ELF-1 (cell line): Measurements from ENCODE around the gene SOST.
A peak's percentile ranks its signal among the peaks of the same experiment; 100 is the strongest.
"Not testable (repeated sequence)": the region's sequence is repeated elsewhere in the genome, so short reads cannot be mapped to it uniquely, and the experiment has no call there.

Experiments
- DNase-seq: peaks from one replicate; pipeline ENCODE4 v3.0.0-alpha.2; 2016; ENCODE audit warnings: low read depth, low spot score

The SOST gene

DNA sequence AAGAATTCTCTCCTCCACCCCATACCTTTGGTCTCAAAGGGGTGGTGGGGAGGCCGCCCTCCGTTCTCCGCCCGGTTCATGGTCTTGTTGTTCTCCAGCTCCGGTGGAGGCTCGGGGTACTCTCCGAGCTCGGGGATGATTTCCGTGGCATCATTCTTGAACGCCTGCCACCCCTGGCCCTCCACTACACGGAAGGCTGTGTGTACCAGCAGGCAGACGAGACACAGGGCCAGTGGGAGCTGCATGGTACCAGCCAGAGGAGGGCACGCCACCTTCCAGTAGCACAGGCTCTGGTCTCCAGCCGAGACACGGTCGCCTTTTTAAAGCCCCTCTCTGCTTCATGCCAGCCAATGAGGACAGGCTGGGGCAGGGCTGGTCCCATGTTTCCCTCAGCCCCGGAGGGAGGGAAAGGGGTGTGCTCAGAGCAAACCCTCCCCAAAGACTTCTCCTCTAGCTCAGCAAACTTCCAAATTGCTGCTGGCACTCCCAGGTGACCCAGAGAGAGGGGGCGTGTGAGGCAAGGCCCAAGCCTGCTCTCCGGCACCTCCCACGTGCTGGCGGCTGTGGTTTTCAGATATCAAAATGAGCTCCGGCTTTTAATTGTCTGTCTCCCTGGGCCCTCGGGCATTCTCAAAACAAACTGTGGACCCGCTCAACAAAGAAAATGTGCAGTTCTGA, at the start of gene SOST:
SOST (minus strand) TSS at position 295 of the 678 bp plus-strand sequence; CDS start at position 245, 50 bp downstream.
- DNase-seq, result peak; percentile 56

DNA sequence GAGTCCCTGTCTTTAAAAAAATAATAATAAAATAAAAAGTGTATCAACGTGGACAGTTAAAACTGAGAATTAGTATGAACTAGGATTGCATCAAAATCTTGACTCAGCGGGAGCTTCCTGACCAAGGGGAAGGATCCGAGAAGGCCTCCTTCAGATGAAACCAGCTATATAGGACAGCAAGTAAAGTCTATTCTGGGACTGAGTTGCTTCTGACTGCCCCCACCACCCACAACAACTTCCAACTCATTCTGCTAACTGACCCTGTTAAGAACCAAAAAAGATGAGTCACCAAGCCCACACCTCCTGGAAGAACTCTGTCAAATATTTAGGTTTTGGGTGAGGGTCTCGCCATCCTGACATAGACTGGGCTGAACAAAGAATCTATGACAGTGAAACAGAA, 49.5 kb upstream of the SOST start:
- DNase-seq, result no peak

GRCh38 chr17:43805117-43805516, 46.5 kb upstream of the SOST start:
- no peak for DNase-seq

GRCh38 chr17:43803758-43804157, 45.2 kb upstream of the SOST start:
- DNase-seq, result peak; percentile 59

DNA sequence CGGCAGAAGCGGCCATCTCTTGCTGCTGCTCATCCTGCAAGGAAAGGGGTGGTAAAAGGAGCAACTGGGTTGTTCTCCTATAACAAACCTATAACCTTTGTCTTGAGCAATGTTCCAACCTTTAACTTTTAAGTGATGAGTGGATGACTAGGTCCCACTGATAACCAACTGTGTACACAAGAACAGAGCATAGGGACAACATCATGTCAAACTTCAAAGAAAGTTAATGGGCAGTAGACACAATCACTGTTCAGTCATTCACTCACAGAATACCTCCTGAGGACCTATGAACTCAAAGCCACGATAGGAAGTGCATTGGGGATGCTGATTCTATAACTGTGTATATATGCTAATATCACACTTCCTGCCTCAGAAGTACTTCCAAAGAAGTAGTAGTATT, 43.3 kb upstream of the SOST start:
- no peak for DNase-seq

DNA sequence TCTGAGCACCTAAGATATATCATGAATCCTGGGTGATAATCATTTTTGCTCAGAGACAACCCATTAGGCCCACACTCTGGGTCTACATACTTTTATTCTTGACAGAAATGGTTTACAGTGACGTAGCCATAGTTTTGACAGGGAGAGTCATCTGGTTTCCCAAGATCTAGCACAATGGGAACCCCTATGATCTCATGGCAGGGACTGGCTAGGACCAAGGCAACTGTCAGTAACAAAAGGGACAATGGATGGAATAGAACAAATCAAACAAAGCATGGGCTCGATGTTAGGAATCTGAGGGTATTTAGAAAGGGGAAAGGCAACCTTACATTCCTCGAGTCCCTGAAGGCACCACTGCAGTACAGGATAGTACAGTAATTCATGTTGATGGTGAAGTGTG, 42.1 kb upstream of the SOST start:
- DNase-seq, result no peak

DNA sequence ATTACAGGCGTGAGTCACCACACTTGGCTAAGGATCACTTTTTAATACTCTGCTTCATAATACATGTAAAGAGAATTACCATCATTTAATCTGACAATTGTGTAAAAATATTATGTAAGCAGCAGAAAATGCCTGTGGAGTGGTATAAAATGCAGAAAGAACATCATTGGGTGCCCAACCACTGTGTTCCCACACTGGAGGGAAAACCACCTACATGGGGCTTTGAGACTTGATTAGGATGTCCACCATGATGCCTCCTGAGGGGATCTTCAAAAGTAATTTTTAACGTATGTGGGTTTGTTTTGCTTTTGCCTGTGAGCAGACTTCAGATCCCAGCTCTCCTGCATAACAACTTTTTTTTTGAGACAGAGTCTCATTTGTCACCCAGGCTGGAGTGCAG, 40.5 kb upstream of the SOST start:
- no peak for DNase-seq

GRCh38 chr17:43798024-43798423, 39.4 kb upstream of the SOST start:
- DNase-seq, result not testable (repeated sequence)

GRCh38 chr17:43792668-43793067, 34.1 kb upstream of the SOST start:
- not testable (repeated sequence) for DNase-seq

- DNase-seq, result peak; percentile 17
Measured at GRCh38 chr17:43791589-43791988, 33.0 kb upstream of the SOST start.

GRCh38 chr17:43790311-43790940, 31.8 kb upstream of the SOST start:
- no peak for DNase-seq

DNA sequence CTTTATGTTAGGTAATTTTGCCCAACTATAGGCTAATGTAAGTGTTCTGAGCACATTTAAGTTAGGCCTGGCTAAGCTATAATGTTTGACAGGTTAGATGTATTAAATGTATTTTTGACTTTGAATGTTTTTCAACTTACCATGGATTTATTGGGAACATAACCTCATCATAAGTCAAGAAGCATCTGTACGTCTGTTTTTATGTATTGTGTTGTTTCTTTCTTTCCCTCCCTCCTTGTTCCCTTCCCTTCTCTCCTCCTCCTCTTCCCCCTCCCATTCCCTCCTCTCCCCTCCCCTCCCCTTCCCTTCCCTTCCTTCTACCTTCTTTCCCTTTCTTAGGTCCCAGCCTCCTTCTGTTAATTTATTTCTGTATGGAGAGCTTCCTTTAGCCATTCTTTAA, 30.9 kb upstream of the SOST start:
- no peak for DNase-seq

DNA sequence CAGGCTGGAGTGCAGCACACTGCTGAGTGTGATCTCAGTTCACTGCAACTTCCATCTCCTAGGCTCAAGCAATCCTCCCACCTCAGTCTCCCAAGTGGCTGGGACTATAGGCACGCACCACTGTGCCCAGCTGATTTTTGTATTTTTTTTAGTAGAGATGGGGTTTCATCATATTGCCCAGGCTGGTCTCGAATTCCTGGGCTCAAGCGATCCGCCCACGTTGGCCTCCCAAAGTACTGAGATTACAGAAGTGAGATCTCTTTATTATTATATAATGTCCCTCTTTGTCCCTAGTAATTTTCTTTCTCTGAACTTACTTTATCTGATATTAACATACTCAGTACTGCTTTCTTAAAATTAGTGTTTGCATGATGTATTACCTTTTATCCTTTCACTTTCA, 29.9 kb upstream of the SOST start:
- DNase-seq, result no peak

DNA sequence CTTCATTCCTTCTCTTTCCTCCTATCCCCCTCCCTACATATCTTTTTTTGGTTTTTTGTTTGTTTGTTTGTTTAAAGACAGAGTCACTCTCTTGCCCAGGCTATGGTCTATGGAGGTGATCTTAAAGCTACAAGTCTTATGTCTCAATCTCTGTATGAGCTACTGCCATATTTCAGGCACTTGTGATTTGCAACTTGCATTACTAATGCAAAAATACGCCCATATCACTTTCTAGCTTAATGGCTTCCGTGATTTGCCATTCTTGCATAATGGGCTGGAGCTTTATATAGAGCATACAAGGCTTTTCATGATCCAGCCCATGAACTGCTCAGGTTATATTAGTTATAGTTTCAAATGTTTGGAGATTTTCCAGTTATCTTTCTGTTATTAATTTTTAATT, 29.1 kb upstream of the SOST start:
- no peak for DNase-seq

- no peak for DNase-seq
Measured at GRCh38 chr17:43784628-43785101, 26.1 kb upstream of the SOST start.

DNA sequence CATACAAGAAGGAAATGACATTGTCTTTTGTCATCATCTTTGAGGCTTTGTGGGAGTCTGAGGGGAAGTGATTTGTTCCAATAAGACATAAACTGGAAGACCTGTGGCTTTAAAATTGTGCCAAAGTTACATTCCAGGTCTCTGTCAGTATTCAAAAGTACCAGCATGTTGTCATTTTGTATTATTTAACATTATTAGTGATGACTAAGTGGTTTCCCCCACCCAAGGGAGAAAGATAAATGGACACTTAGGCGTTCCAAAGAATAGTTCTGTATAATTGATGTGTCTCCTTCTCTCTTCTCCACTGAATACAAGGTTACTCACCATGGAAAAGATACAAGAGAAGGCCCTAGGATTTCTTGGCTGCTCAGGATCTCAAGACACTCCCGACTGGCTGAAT, 25.5 kb upstream of the SOST start:
- no peak for DNase-seq

- DNase-seq, result no peak
Measured at GRCh38 chr17:43782913-43783680, 24.5 kb upstream of the SOST start.

DNA sequence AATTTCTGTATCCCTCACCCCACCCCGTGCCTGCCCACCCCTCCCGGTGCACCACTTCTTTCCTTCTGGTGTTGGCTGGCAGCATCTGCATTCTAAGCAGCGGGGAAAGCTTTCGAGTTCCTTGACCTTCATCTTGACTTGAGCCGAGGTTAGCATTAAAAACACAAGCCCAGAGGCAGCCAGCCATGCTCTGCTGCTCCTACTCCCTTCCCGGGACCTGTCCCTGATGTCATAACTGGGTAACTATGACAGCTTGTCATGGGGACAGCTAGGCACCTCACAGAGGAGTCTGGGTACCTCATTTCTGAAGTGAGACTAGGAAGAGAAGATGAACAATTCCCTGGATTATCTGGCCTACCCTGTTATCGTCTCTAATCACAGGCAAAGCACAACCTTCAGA, 21.5 kb upstream of the SOST start, which contains the start of gene CFAP97D1:
CFAP97D1 (plus strand) TSS at position 301 of the 400 bp plus-strand sequence; CDS start at position 329, 28 bp downstream.
- DNase-seq, result no peak

GRCh38 chr17:43779145-43780125, 20.8 kb upstream of the SOST start:
- DNase-seq, result peak; percentile 69

DNA sequence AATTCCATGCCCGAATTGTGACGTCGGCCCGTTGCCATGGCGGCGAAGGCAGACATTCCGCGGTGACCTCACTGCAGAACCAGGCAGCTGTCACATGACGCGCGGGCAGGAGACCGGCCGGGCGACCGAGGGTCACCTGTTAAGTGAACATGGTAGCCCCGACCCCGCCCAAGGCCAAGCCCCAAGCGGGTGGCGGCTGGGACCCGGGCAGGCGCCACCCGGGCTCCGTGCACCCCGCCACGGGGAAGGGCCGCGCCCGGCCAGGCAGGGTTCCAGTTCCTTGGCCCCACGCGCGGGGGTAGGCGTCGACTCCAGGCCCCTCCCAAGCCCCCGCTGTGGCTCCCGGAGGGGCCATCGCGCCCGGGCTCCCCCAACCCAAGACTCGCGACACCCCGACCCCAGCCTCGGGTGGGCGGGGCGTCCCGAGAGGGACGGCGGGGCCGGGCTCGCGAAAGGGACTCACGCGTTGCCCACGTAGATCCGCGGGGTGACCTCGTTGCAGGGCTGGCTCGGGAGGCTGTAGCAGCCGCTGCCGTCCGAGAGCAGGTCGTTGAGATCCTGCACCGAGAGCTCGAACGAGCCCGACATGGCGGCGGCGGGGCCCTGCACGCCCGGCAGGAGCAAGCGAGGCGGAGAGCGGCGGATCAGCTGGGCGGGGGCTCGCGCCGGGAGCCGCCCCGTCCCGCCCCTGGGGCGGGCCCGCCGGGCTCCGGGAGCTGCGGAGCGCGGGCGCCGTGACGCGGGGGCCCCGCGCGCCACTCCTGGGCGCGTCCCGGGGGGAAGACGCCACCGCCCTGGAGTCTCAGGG, 19.9 kb upstream of the SOST start, which contains the start of gene DUSP3:
DUSP3 (minus strand) TSS at position 641 of the 808 bp plus-strand sequence; CDS start at position 588, 53 bp downstream.
- peak; percentile 96 for DNase-seq
